SK-N-SH (cell line): Measurements from ENCODE around the gene ADAMTS17. TPM values are rescaled to one million over a fixed set of nuclear protein-coding genes. Genes with fewer than 3 reads are reported as not detected.
A peak's percentile ranks its signal among the peaks of the same experiment; 100 is the strongest.

Source experiments
- CTCF ChIA-PET: fragments of 300-600, 350-600 bp; formaldehyde crosslinking; extraction: SDS; loops from one replicate; lab custom pipeline; 2021; lab: Yijun Ruan, JAX
- POLR2A ChIA-PET: fragments of 350-600 bp; sonication (Branson Sonifier 250); formaldehyde crosslinking; extraction: SDS; loops from one replicate; lab custom pipeline; 2020; ENCODE audit warnings: antibody characterized with exemption, inconsistent platforms; lab: Yijun Ruan, JAX
- DNase-seq: peaks from one replicate; pipeline ENCODE4 v3.0.0; 2012
- H2AFZ ChIP-seq: fragments of 200-600 bp; sonication (generic); 2 replicates; pipeline ENCODE4 v1.8.1; 2016; ENCODE audit warnings: antibody characterized with exemption, mild to moderate bottlenecking, low read depth
- H3F3A ChIP-seq: fragments of 200-600 bp; sonication (generic); replicated peaks from 2 replicates; pipeline ENCODE3; 2016; ENCODE audit warnings: antibody characterized with exemption, mild to moderate bottlenecking; ENCODE audit not compliant: insufficient read depth
- H3K27ac ChIP-seq, 2 experiments: fragments of 200-500 bp in 1 of 2; fragments of 200-600 bp in 1 of 2; sonication (Bioruptor generic) in 1 of 2; sonication (generic), shearing (Covaris generic) in 1 of 2; 2 replicates each; pipeline versions ENCODE4 v1.5.1 to v1.6.1; 2014 to 2016; ENCODE audit warnings: low read depth in 2 of 2, inconsistent platforms in 1 of 2, low read length in 1 of 2, mild to moderate bottlenecking in 1 of 2, mixed read lengths in 1 of 2
- H3K27me3 ChIP-seq: fragments of 200-600 bp; sonication (generic), shearing (Covaris generic); 2 replicates; pipeline ENCODE4 v1.6.1; 2016; ENCODE audit warnings: mixed run types; ENCODE audit not compliant: insufficient read depth
- H3K36me3 ChIP-seq, 2 experiments: fragments of 200-500 bp in 1 of 2; fragments of 200-600 bp in 1 of 2; sonication (Bioruptor generic) in 1 of 2; sonication (generic) in 1 of 2; replicated peaks in 1 of 2; 2 replicates each; pipeline versions ENCODE3 to v1.5.1; 2014 to 2016; ENCODE audit warnings: low read length in 1 of 2, mild to moderate bottlenecking in 1 of 2; ENCODE audit not compliant: insufficient read depth in 2 of 2, control insufficient read depth in 1 of 2
- H3K4me1 ChIP-seq, 2 experiments: fragments of 200-500 bp in 1 of 2; fragments of 200-600 bp in 1 of 2; sonication (Bioruptor generic) in 1 of 2; sonication (generic), shearing (Covaris generic) in 1 of 2; 2 replicates each; pipeline versions ENCODE4 v1.5.1 to v1.6.1; 2014 to 2016; ENCODE audit warnings: low read depth in 1 of 2, low read length in 1 of 2, mixed run types in 1 of 2; ENCODE audit not compliant: insufficient read depth in 2 of 2, control insufficient read depth in 1 of 2
- H3K4me2 ChIP-seq: fragments of 200-600 bp; sonication (generic), shearing (Covaris generic); 2 replicates; pipeline ENCODE4 v1.6.1; 2017; ENCODE audit warnings: mixed run types
- H3K4me3 ChIP-seq, 2 experiments: fragments of 200-500 bp in 1 of 2; fragments of 200-600 bp in 1 of 2; sonication (Bioruptor generic) in 1 of 2; sonication (generic), shearing (Covaris generic) in 1 of 2; 2 replicates each; pipeline versions ENCODE4 v1.5.1 to v1.8.1; 2014 to 2016; ENCODE audit warnings: low read depth in 2 of 2, inconsistent platforms in 1 of 2, low read length in 1 of 2, mild to moderate bottlenecking in 1 of 2, mixed read lengths in 1 of 2, moderate library complexity in 1 of 2
- H3K79me2 ChIP-seq: fragments of 200-600 bp; sonication (generic); 2 replicates; pipeline ENCODE4 v1.8.1; 2017; ENCODE audit warnings: mild to moderate bottlenecking; ENCODE audit not compliant: insufficient read depth
- H3K9ac ChIP-seq: fragments of 200-600 bp; sonication (generic); 2 replicates; pipeline ENCODE4 v1.6.1; 2017; ENCODE audit warnings: mixed run types
- H3K9me2 ChIP-seq: fragments of 200-600 bp; sonication (generic); 2 replicates; pipeline ENCODE4 v1.6.1; 2017; ENCODE audit warnings: mixed run types
- H3K9me3 ChIP-seq: fragments of 200-600 bp; sonication (generic); 2 replicates; pipeline ENCODE4 v1.6.1; 2017; ENCODE audit warnings: mixed run types, mild to moderate bottlenecking, moderate library complexity
- H4K20me1 ChIP-seq: fragments of 200-600 bp; sonication (generic); 2 replicates; pipeline ENCODE4 v1.6.1; 2017; ENCODE audit warnings: mild to moderate bottlenecking, mixed run types; ENCODE audit not compliant: insufficient read depth
- CHD2 ChIP-seq: fragments of 150-350 bp; IDR thresholded peaks from 2 replicates; pipeline ENCODE4 v1.6.1; 2018; ENCODE audit warnings: low read length; ENCODE audit not compliant: partially characterized antibody
- CTCF ChIP-seq: fragments of 200-600 bp; sonication (generic); IDR thresholded peaks from 2 replicates; pipeline ENCODE4 v1.6.1; 2017; ENCODE audit warnings: antibody characterized with exemption, mild to moderate bottlenecking, moderate library complexity
- ELF1 ChIP-seq: IDR thresholded peaks from 2 replicates; pipeline ENCODE4 v1.4.0; 2012
- FOXM1 ChIP-seq: IDR thresholded peaks from 2 replicates; pipeline ENCODE4 v1.4.0; 2012; ENCODE audit warnings: low read depth, mild to moderate bottlenecking
- IRF3 ChIP-seq: fragments of 150-350 bp; IDR thresholded peaks from 2 replicates; pipeline ENCODE4 v1.6.1; 2016; ENCODE audit warnings: mild to moderate bottlenecking, low read depth, low read length
- JUND ChIP-seq: IDR thresholded peaks from 2 replicates; pipeline ENCODE4 v1.4.0; 2012
- MAX ChIP-seq: IDR thresholded peaks from 2 replicates; pipeline ENCODE4 v1.4.0; 2012; ENCODE audit warnings: low read depth
- MXI1 ChIP-seq: IDR thresholded peaks from 2 replicates; pipeline ENCODE4 v1.6.1; 2012; ENCODE audit warnings: mild to moderate bottlenecking, low read depth, low read length, improper control_type of control experiment
- NRF1 ChIP-seq: IDR thresholded peaks from 2 replicates; pipeline ENCODE4 v1.6.1; 2012; ENCODE audit warnings: low read depth, mild to moderate bottlenecking, low read length
- RAD21 ChIP-seq: IDR thresholded peaks from 2 replicates; pipeline ENCODE4 v1.6.1; 2012; ENCODE audit warnings: mild to moderate bottlenecking, low read length
- RXRA ChIP-seq: IDR thresholded peaks from 2 replicates; pipeline ENCODE4 v1.4.0; 2012; ENCODE audit warnings: low read depth, mild to moderate bottlenecking, borderline replicate concordance
- SIN3A ChIP-seq: IDR thresholded peaks from 2 replicates; pipeline ENCODE4 v1.6.1; 2012; ENCODE audit warnings: low read depth, mild to moderate bottlenecking, low read length, moderate library complexity, borderline replicate concordance
- SMC3 ChIP-seq: IDR thresholded peaks from 2 replicates; pipeline ENCODE4 v1.6.1; 2012; ENCODE audit warnings: low read depth, low read length, improper control_type of control experiment
- TAF1 ChIP-seq: IDR thresholded peaks from 2 replicates; pipeline ENCODE4 v1.6.1; 2012; ENCODE audit warnings: low read depth, mild to moderate bottlenecking, low read length, moderate library complexity, borderline replicate concordance
- WGBS: methylation state at CpG from one replicate; pipeline ENCODE4 v1.1.6; 2017; ENCODE audit warnings: low lambda C conversion rate; 5-methylcytosine and 5-hydroxymethylcytosine counted together
- polyA plus RNA-seq, 3 experiments: library from polyadenylated mRNA; depleted of rRNA; stranded (reverse); fragments of >200 nt; gene quantifications; 2 replicates each; pipeline ENCODE4 v1.2.3, GENCODE V29; 2012
- TF ChIP-seq, protein P1 (sequence below): IDR thresholded peaks from 2 replicates; pipeline ENCODE4 v1.6.1; 2012; ENCODE audit warnings: mild to moderate bottlenecking, low read depth, low read length, moderate library complexity
- TF ChIP-seq, protein P2 (sequence below): IDR thresholded peaks from 2 replicates; pipeline ENCODE4 v1.4.0; 2012; ENCODE audit warnings: low read depth, borderline replicate concordance

The ADAMTS17 gene
- polyA plus RNA-seq, 1 of the 3 experiments (the other 2 are of a cell fraction): not detected

DNA sequence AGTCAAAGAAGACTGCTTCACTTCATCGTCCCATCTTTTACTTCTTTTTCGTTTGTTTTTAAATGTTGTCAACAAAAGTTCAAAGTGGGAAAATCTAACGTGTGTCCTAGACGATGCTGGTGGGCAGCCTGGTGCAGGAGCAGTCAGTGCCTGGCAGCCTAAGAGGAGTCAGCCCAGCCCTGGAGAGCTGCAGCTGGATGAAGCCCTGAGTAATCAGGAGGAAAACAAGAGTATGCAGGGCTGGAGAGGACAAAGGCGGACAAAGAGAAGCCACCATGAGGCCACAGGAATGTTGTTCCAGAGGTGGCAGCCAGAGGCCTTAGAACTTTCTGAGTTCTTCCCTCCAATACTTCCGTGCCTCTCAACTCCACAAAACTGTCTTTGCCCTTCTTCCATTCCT is 5.7 kb downstream of the ADAMTS17 start:
- ChIA-PET POLR2A (interaction anchor here (1.3 kb wide), 1 partner anchor 142 kb away, joined by 3 read pairs; no protein-coding TSS in a partner anchor), CTCF (interaction anchor here (1.3 to 8.1 kb wide), 8 partner anchors 14 to 404 kb away, joined by 3 to 169 read pairs (median 12); no protein-coding TSS in a partner anchor)
- Histone ChIP-seq H2AFZ (no peak overlapping the region), H3K4me2 (no peak overlapping the region), H3K79me2 (no peaks in the 10 kb centered on the region), H3K9me3 (no peaks in the 10 kb centered on the region), H3K9me2 (no peaks in the 10 kb centered on the region), H3F3A (no peaks in the 10 kb centered on the region), H3K27ac (peak overlapping the region in 1 of 2 experiments; percentile 89; a peak in 2 of 4 replicates), H3K4me3 (no peak overlapping the region), H4K20me1 (no peaks in the 10 kb centered on the region), H3K9ac (no peak overlapping the region), H3K36me3 (no peaks in the 10 kb centered on the region), H3K27me3 (no peaks in the 10 kb centered on the region), H3K4me1 (peaks cover 0 to 31% of the 10 kb centered on the region in 2 experiments; a peak in 1 of 4 replicates)
- TF ChIP-seq JUND (no peak), ELF1 (no peak), RAD21 (no peak), SMC3 (no peak), FOXM1 (no peak), IRF3 (no peak), RXRA (no peak), NRF1 (no peak), TAF1 (no peak), MAX (no peak), CTCF (no peak), CHD2 (no peak), MXI1 (no peak), SIN3A (no peak)
- TF ChIP-seq, protein P1, sequence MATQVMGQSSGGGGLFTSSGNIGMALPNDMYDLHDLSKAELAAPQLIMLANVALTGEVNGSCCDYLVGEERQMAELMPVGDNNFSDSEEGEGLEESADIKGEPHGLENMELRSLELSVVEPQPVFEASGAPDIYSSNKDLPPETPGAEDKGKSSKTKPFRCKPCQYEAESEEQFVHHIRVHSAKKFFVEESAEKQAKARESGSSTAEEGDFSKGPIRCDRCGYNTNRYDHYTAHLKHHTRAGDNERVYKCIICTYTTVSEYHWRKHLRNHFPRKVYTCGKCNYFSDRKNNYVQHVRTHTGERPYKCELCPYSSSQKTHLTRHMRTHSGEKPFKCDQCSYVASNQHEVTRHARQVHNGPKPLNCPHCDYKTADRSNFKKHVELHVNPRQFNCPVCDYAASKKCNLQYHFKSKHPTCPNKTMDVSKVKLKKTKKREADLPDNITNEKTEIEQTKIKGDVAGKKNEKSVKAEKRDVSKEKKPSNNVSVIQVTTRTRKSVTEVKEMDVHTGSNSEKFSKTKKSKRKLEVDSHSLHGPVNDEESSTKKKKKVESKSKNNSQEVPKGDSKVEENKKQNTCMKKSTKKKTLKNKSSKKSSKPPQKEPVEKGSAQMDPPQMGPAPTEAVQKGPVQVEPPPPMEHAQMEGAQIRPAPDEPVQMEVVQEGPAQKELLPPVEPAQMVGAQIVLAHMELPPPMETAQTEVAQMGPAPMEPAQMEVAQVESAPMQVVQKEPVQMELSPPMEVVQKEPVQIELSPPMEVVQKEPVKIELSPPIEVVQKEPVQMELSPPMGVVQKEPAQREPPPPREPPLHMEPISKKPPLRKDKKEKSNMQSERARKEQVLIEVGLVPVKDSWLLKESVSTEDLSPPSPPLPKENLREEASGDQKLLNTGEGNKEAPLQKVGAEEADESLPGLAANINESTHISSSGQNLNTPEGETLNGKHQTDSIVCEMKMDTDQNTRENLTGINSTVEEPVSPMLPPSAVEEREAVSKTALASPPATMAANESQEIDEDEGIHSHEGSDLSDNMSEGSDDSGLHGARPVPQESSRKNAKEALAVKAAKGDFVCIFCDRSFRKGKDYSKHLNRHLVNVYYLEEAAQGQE: no peak
- TF ChIP-seq, protein P2, sequence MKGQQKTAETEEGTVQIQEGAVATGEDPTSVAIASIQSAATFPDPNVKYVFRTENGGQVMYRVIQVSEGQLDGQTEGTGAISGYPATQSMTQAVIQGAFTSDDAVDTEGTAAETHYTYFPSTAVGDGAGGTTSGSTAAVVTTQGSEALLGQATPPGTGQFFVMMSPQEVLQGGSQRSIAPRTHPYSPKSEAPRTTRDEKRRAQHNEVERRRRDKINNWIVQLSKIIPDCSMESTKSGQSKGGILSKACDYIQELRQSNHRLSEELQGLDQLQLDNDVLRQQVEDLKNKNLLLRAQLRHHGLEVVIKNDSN: no peak
- 29% methylated on average over 6 of the region's 6 CpGs for WGBS
- DNase-seq: no peak
